Measurements from ENCODE around the gene FAM20C.

FAM20C gene

GRCh38 chr7:278081-278480, 85.7 kb downstream of the FAM20C start:
- no peak for DNase-seq

GRCh38 chr7:279821-280220, 87.5 kb downstream of the FAM20C start:
- no peak for DNase-seq

DNA sequence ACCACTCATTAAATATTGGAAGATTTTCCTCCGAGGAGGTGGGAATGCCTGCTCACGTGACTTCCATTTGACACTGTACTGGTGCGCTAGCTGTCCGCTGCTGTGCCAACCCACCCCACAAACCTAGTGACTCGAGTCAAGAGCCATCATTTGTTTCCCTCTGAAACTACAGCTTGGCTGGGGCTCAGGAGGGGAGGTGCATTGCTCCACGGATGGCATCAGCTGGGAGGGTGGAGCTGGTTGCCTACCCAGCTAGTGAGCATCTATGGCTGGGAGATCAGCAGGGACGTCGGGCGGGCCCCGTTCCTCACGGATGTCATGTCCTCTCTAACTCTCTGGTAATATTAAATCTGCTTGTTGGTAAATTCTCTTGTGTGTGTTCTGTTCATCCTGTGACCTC, 88.1 kb downstream of the FAM20C start:
- no peak for DNase-seq

- DNase-seq, result no peak
Observed at GRCh38 chr7:281637-282036, 89.3 kb downstream of the FAM20C start.

DNA sequence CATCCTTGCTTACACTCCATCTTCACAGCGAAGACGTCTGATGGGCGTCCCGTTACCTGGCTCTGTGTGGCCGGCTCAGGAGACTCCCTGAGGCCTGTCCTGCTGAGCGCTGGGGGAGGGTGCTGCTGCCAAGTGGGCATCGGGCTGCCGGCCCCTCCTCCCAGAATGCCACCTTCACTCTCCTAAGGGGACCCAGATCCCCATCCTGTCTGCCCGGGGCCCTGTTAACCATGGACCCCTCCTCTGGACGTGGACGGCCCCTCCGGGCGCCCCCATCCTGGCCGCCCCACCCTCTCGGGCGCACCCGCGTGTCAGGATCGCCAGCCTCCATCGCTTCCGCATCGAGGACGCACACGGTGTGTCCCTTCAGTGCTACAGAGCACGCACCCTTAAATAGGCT, 90.2 kb downstream of the FAM20C start:
- DNase-seq, result no peak

GRCh38 chr7:284762-285722, 92.7 kb downstream of the FAM20C start:
- DNase-seq, result no peak

DNA sequence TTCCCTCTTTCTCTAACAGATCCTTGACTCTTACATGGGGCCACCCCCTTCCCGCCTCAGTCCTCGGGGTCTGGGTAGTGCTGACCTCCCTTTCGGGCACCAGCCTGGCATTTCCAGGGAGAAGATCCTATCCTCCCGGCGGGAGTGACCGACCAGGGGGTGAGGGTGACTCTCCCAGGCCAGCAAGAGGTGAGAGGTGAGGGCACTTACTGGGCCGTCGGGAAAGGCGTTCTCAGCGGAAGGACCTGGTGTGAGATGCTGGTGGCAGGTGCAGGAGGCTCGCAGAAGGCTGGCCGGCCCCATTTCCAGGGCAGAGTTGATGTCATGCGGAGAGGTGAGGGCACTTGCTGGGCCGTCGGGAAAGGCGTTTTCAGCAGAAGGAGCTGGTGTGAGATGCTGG, 93.4 kb downstream of the FAM20C start:
- no peak for DNase-seq

DNA sequence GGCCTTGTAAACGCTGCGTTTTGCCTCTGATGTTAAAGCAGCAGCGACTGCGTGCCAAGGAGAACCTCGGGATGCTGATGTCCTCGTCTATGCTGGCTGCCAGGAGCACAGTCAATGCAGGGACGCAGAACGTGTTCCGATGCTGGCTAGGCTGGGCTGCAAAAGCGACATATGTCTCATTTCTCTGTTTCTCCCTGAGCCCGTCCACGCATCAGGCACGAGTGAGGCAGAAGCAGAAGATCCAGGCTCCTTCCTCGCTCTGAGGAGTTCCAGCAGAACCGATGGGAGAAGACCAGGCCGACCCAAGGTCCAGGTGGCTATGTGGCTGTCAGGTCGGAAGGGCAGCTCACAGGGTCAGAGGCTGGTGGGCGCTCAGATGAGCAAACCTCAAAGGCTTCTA, 93.9 kb downstream of the FAM20C start:
- DNase-seq, result no peak

GRCh38 chr7:288671-289101, 96.3 kb downstream of the FAM20C start:
- no peak for DNase-seq

DNA sequence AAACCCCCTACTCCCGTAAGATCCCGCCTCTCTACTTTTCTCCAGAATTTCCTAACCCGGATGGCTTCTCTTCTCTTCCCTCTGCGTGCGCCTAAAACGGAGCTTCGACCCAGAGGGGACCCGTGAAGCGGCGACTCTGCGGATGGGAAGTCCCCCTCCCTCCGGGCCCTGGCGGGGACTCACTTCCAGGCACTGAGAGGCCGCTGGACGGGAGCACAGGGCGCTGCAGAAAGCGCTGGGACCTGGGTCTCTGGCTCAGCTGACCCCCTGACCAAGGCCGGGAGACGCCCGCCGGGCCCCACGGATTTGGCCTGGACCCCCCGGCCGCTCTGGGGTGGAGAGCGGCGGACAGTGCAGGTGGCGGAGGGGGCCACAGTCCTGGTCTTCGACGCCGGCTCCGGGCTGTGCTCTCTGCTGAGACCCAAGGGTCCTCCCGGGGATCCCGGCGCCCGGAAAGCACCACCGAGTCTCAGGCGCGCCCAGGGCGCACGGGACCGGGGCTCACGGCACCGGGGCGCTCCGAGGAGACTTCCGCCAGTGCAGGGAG, 96.9 kb downstream of the FAM20C start:
- DNase-seq, result no peak

- no peak for DNase-seq
Observed at GRCh38 chr7:289756-290553, 97.6 kb downstream of the FAM20C start, which contains the start of gene FOXL3. TSS of gene FOXL3 (plus strand) at chr7:290170. CDS start at chr7:290170, 0 bp downstream.

DNA sequence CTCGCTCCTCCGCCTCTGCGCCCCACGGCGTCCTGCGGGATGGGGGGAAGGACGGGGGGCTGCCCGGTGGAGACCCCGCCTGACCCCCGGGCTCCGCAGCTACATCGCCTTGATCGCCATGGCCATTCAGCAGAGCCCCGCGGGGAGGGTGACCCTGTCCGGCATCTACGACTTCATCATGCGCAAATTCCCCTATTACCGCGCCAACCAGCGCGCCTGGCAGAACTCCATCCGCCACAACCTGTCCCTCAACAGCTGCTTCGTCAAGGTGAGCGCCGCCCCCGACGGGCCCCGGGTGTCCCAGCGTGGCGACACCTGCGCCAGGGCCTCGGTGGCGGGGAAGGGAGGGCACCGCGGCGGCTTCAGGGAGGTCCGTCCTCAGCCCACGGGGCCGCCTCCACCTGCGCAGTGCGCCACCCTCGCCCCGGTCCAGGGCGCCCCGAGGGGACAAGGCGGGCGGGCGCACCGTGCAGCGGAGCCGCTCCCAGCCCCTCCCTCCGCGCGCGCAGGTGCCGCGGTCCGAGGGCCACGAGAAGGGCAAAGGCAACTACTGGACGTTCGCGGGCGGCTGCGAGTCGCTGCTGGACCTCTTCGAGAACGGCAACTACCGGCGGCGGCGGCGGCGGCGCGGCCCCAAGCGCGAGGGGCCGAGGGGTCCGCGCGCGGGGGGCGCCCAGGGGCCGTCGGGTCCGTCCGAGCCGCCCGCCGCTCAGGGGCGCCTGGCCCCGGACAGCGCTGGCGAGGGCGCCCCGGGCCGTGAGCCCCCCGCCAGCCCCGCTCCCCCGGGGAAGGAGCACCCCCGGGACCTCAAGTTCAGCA, 98.4 kb downstream of the FAM20C start:
- DNase-seq, result no peak

DNA sequence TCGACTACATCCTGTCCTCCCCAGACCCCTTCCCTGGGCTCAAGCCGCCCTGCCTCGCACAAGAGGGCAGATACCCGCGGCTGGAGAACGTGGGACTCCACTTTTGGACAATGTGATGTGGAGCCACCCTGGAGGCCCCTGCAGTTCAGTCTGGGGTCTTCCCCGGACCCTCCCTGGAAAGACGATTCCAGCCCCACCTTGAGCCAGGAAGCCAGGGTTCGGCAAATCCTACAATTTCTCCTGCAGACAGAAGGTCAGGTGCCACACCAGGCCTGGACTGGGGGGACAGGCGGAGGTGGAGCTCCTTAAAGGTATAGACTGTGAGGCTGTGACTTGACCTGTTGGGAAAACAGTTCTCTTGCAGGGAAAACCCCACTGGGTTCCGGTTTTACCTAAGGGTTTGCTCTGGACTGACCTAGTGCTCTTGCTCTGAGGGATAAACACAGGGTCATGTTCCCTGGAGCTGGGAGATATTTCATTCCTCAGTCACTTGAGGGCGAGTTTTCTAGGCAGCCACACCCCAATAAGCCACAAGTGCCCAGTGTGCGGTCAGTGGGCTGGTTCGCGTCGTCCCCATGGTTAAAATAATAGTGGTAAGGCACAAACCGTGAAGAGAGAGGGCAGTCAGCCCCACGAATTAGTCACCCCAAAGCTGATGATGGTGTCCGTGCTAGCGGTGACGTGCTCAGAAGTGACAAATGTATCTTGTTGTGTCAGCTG, 99.2 kb downstream of the FAM20C start:
- DNase-seq, result no peak

- DNase-seq, result no peak
Observed at GRCh38 chr7:292226-292625, 99.9 kb downstream of the FAM20C start.

DNA sequence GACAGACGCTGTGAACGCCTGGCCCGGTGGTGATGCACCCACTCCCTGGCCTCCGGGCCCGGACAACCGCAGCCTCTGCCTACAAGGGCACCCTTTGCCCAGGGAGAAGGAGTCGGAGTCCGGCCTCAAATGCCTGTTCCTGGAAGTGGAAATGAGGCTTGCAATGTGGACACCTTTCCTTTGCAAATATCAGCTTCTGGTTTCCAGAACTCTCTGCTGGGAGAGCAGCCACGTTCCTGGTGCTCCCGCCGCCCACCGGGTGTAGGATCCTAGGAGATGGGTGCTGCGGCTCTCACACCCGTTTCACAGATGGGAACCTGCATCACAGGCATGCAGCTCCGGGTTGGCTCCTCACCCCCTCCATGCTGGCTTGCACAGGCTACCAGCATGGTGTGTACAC, 100.5 kb downstream of the FAM20C start:
- DNase-seq, result no peak

- DNase-seq, result no peak
Observed at GRCh38 chr7:293681-294439, 101.5 kb downstream of the FAM20C start.

- no peak for DNase-seq
Observed at GRCh38 chr7:294440-295154, 102.2 kb downstream of the FAM20C start.

DNA sequence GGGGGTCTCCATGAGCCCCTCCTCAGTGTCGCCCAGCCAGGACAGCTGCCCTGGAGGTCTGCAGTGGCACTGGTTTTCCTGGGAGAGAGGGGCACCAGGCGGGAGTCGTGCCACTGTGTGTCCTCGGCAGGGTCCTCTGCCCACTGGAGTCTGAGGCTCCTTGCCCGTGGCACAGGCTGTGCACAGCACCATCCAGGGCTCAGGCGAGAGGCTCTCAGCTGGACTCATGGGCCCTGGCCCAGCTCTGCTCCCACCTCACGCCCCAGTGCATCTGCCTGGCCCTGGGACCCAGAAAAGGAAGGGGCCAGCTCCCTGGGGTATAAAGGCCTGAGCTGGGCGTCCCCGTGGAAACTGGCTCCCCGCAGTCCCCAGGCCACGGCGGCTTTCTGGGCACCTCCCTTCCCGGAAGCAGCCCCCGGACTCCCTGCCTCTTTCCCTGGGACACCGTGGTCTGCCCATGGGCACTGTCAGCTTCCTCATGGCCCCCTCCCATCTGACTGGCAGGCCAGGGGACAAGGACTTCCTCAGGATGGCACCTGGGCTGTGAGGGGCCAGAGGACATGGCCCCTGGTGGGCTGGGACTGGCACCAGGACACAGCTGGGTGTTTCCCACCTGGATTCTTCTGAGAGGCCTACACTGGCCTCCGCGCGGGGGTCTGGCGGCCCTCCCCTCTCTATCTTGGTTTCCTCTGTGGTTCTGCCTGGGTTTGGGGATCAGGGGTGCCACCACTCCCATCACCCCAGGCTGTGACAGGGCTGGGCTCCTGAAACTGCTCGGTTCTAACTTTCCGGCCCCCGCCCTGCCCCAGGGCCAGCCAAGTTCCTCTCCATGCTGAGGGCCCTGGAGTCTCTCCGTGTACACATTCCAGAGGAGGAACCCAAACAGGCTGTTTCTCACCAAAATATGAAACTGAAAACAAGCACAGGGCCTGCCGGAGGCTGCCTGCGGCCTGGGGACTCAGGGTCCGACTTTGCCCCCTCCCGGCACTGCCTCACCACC, 103.1 kb downstream of the FAM20C start:
- DNase-seq, result no peak

- no peak for DNase-seq
Observed at GRCh38 chr7:296373-296945, 104.1 kb downstream of the FAM20C start.
